MM.1S (cell line): ENCODE measurements around the gene GNAL.

Experiments used
- EZH2 ChIP-seq: fragments of 300-600 bp; sonication (generic); optimal IDR thresholded peaks from 2 replicates; pipeline ENCODE3; 2017; ENCODE audit warnings: low read depth, mild to moderate bottlenecking, antibody characterized with exemption, low read length, mixed read lengths
- EZH2phosphoT487 ChIP-seq: fragments of 300-600 bp; sonication (generic); IDR thresholded peaks from 2 replicates; pipeline ENCODE4 v1.6.1; 2018; ENCODE audit warnings: antibody characterized with exemption, low read length
- TF ChIP-seq, protein P1 (sequence below): fragments of 300-600 bp; sonication (generic); IDR thresholded peaks from 2 replicates; pipeline ENCODE4 v1.5.1; 2016; ENCODE audit warnings: antibody characterized with exemption, low read length, mixed read lengths

- TF ChIP-seq EZH2: no peak
- TF ChIP-seq, protein P1, sequence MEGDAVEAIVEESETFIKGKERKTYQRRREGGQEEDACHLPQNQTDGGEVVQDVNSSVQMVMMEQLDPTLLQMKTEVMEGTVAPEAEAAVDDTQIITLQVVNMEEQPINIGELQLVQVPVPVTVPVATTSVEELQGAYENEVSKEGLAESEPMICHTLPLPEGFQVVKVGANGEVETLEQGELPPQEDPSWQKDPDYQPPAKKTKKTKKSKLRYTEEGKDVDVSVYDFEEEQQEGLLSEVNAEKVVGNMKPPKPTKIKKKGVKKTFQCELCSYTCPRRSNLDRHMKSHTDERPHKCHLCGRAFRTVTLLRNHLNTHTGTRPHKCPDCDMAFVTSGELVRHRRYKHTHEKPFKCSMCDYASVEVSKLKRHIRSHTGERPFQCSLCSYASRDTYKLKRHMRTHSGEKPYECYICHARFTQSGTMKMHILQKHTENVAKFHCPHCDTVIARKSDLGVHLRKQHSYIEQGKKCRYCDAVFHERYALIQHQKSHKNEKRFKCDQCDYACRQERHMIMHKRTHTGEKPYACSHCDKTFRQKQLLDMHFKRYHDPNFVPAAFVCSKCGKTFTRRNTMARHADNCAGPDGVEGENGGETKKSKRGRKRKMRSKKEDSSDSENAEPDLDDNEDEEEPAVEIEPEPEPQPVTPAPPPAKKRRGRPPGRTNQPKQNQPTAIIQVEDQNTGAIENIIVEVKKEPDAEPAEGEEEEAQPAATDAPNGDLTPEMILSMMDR: no peak
- no peak for TF ChIP-seq EZH2phosphoT487
Measured at GRCh38 chr18:11880586-11881304, 191.7 kb downstream of the GNAL start.
